Right cardiac atrium (tissue), 5 donors: Measurements from ENCODE around the gene FBXL2. TPM values are rescaled to one million over a fixed set of nuclear protein-coding genes. Genes with fewer than 3 reads are reported as not detected.

Source experiments
- ATAC-seq, 2 donors: fragments of 200-7000 bp; cut with Tn5 transposase; one replicate each; pipeline versions ENCODE4 v1.8.0 to v1.9.1; 2020; ENCODE audit warnings: moderate library complexity in 2 of 2, mild to moderate bottlenecking in 1 of 2
- DNase-seq, 3 donors: peaks; one replicate each; pipeline ENCODE4 v3.0.0-alpha.2; 2020
- H3K27ac ChIP-seq: one replicate; pipeline ENCODE4 v1.5.1; 2013; ENCODE audit warnings: mild to moderate bottlenecking, low read length, control low read depth, moderate library complexity
- H3K27me3 ChIP-seq: one replicate; pipeline ENCODE4 v1.6.1; 2013; ENCODE audit not compliant: control insufficient read depth, insufficient read depth
- H3K4me1 ChIP-seq: one replicate; pipeline ENCODE4 v1.6.1; 2013; ENCODE audit warnings: low read length; ENCODE audit not compliant: control insufficient read depth, insufficient read depth
- H3K4me3 ChIP-seq: one replicate; pipeline ENCODE4 v1.5.1; 2013; ENCODE audit warnings: low read length, control low read depth
- H3K9me3 ChIP-seq: one replicate; pipeline ENCODE4 v1.6.1; 2013; ENCODE audit warnings: low read length; ENCODE audit not compliant: control insufficient read depth
- WGBS: extraction: QIAGEN DNeasy Blood & Tissue Kit; methylation state at CpG from one replicate; pipeline ENCODE4 v1.1.7; 2013; 5-methylcytosine and 5-hydroxymethylcytosine counted together
- intact Hi-C, 4 donors: fragments of 100-400 bp; cut with DNase I; formaldehyde crosslinking; loops; one replicate each; pipeline versions ENCODE4 v1.11.0 to v1.14.0; 2022 to 2023
- polyA plus RNA-seq: library from polyadenylated mRNA; stranded (reverse); fragments of 200-250 nt; gene quantifications from one replicate; pipeline ENCODE4 v1.2.3, GENCODE V29; 2013
- total RNA-seq, 4 donors: library from RNA; stranded (reverse); fragmentation: NEBNext Ultra II Directional; extraction: Animal tissue kit (Norgen Biotek cat#: 25700); gene quantifications; one replicate each; pipeline ENCODE4 v1.2.1, GENCODE V29; 2021
- donor health status: healthy with polysubstance abuse.
- donor health status: DM: no; HTN: yes; CAD: no.
- donor health status: DM: no; HTN: no; CAD: no.
- donor health status: DM: no; HTN: yes; CAD: no; lungs with severe emphysema.
- donor health status: DM: yes; HTN: yes; CAD: no.

FBXL2 gene
- total and polyA plus RNA-seq, 5 donors: 2.0 to 4.9 (median 3.8) TPM

GRCh38 chr3:33363113-33363800 is 86.0 kb downstream of the FBXL2 start:
- intact Hi-C loops: no loop called here
- 88% methylated on average over 3 of the region's 3 CpGs for whole genome bisulfite sequencing
- DNase-seq: no peak
- Histone ChIP-seq H3K27me3 (no peaks in the 10 kb centered on the region), H3K4me3 (no peak overlapping the region), H3K9me3 (no peaks in the 10 kb centered on the region), H3K4me1 (peaks cover 2% of the 10 kb centered on the region), H3K27ac (no peak overlapping the region)
- no peak for ATAC-seq

- intact Hi-C loops: no loop called here
- ATAC-seq (no peak), DNase-seq (no peak)
- Histone ChIP-seq H3K27ac (no peak overlapping the region), H3K4me1 (peaks cover 2% of the 10 kb centered on the region), H3K9me3 (no peaks in the 10 kb centered on the region), H3K27me3 (no peaks in the 10 kb centered on the region), H3K4me3 (no peak overlapping the region)
Measured at GRCh38 chr3:33364060-33364459, 86.8 kb downstream of the FBXL2 start.

DNA sequence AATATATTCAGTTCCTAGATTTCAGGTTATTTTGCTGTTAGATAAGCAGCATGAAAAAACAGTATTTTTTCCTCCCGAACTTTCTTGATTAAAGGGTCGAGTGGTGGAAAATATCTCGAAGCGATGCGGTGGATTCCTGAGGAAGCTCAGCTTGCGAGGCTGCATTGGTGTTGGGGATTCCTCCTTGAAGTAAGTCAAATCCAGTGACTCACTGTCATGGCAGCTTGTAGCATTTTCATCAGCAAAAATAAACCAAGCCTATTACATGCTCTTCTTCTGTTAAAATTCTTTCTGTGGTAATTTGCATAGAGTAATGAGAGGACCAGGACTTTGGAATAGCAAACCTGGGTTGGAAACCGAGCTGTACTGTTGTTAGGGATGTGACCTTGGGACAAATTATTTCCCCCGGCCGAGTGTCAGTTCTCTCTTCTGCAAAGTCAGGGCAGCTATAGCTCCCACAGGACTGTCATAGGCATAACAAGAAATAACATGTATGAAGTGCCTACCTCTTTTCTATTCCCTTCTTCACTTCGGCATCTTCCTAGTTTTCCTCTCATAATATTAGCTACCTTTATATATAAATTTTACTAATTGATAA is 87.4 kb downstream of the FBXL2 start:
- Histone ChIP-seq H3K4me3 (no peak overlapping the region), H3K27ac (no peak overlapping the region), H3K4me1 (peaks cover 2% of the 10 kb centered on the region), H3K9me3 (no peaks in the 10 kb centered on the region), H3K27me3 (no peaks in the 10 kb centered on the region)
- DNase-seq: no peak
- no peak for ATAC-seq
- WGBS: 91% methylated on average over 10 of the region's 10 CpGs
- intact Hi-C loops: no loop called here

GRCh38 chr3:33372218-33373081 is 95.2 kb downstream of the FBXL2 start:
- intact Hi-C loops: loop anchor here (2.0 to 5.0 kb wide), 2 partner anchors 240 kb away; no protein-coding TSS in a partner anchor
- ATAC-seq (peak; percentile 64 to 67), DNase-seq (no peak)
- Histone ChIP-seq H3K4me1 (no peaks in the 10 kb centered on the region), H3K4me3 (no peak overlapping the region), H3K9me3 (no peaks in the 10 kb centered on the region), H3K27ac (no peak overlapping the region), H3K27me3 (no peaks in the 10 kb centered on the region)
- WGBS: 51% methylated on average over 14 of the region's 14 CpGs

DNA sequence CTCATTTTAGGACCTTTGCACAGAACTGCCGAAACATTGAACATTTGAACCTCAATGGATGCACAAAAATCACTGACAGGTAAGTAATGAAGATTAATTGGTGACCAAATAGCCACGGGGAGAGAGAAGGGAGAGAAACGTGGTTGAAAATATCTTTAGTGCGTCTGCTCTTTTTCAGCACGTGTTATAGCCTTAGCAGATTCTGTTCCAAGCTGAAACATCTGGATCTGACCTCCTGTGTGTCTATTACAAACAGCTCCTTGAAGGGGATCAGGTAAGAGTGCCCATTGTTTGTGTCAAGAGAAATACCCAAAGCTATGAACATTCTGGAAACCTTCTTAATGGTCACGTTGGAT is 95.8 kb downstream of the FBXL2 start:
- Histone ChIP-seq H3K27me3 (no peaks in the 10 kb centered on the region), H3K4me1 (no peaks in the 10 kb centered on the region), H3K9me3 (no peaks in the 10 kb centered on the region), H3K27ac (no peak overlapping the region), H3K4me3 (no peak overlapping the region)
- WGBS: 52% methylated on average over 6 of the region's 6 CpGs
- intact Hi-C loops: loop anchor here (2.0 to 5.0 kb wide), 2 partner anchors 240 to 241 kb away; no protein-coding TSS in a partner anchor
- DNase-seq: no peak
- ATAC-seq: no peak

GRCh38 chr3:33377489-33377888 is 100.2 kb downstream of the FBXL2 start:
- Histone ChIP-seq H3K9me3 (no peaks in the 10 kb centered on the region), H3K4me1 (no peaks in the 10 kb centered on the region), H3K27me3 (no peaks in the 10 kb centered on the region), H3K27ac (no peak overlapping the region), H3K4me3 (no peak overlapping the region)
- 85% methylated on average over 3 of the region's 3 CpGs for WGBS
- ATAC-seq (peak in 1 of 2 donors; percentile 25), DNase-seq (no peak)
- intact Hi-C loops: no loop called here

- no peak for DNase-seq
- Histone ChIP-seq H3K4me3 (no peak overlapping the region), H3K27ac (no peak overlapping the region), H3K9me3 (no peaks in the 10 kb centered on the region), H3K27me3 (no peaks in the 10 kb centered on the region), H3K4me1 (no peaks in the 10 kb centered on the region)
- ATAC-seq: peak in 1 of 2 donors; percentile 31
- WGBS: 95% methylated on average over 3 of the region's 3 CpGs
- intact Hi-C loops: no loop called here
Measured at GRCh38 chr3:33377931-33378330, 100.7 kb downstream of the FBXL2 start.

- Histone ChIP-seq H3K9me3 (no peaks in the 10 kb centered on the region), H3K27ac (no peak overlapping the region), H3K27me3 (no peaks in the 10 kb centered on the region), H3K4me3 (no peak overlapping the region), H3K4me1 (no peaks in the 10 kb centered on the region)
- no peak for DNase-seq
- 86% methylated on average over 3 of the region's 3 CpGs for WGBS
- intact Hi-C loops: no loop called here
- no peak for ATAC-seq
Measured at GRCh38 chr3:33380653-33381052, 103.4 kb downstream of the FBXL2 start.

DNA sequence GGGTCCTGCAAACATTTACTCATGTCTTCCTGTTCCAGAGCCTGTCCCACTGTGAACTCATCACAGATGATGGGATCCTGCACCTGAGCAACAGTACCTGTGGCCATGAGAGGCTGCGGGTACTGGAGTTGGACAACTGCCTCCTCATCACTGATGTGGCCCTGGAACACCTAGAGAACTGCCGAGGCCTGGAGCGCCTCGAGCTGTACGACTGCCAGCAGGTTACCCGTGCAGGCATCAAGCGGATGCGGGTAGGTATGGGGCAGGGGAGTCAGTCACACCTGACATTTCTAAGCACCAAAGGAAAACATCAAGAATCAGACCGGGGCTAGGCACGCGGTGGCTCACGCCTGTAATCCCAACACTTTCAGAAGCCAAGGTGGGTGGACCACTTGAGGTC is 106.7 kb downstream of the FBXL2 start:
- H3K9me3 ChIP-seq: no peaks in the 10 kb centered on the region
- H3K27ac ChIP-seq: no peak overlapping the region
- no peaks in the 10 kb centered on the region for H3K4me1 ChIP-seq
- ATAC-seq: no peak
- no peak for DNase-seq
- H3K4me3 ChIP-seq: no peak overlapping the region
- H3K27me3 ChIP-seq: no peaks in the 10 kb centered on the region
- WGBS: 97% methylated on average over 12 of the region's 12 CpGs
- intact Hi-C loops: no loop called here

DNA sequence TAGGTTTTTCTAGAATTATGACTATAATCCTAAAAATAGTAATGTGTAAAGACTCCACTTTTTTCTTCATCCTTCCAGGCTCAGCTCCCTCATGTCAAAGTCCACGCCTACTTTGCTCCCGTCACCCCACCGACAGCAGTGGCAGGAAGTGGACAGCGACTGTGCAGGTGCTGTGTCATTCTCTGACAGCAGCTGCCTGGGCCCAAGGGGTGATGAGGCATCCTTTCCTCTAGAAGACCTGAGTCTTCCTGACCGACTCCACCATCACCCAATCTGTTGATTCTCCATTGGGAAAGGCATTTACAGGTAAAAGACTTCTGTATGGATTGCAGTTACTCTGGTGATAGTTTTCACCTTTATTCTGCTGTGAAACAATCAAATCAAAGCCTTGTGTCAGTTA is 108.2 kb downstream of the FBXL2 start:
- Histone ChIP-seq H3K9me3 (no peaks in the 10 kb centered on the region), H3K27ac (no peak overlapping the region), H3K4me1 (peaks cover 1% of the 10 kb centered on the region), H3K27me3 (no peaks in the 10 kb centered on the region), H3K4me3 (no peak overlapping the region)
- DNase-seq: no peak
- intact Hi-C loops: no loop called here
- ATAC-seq: no peak
- 63% methylated on average over 5 of the region's 5 CpGs for WGBS

- H3K27ac ChIP-seq: no peak overlapping the region
- WGBS: 79% methylated on average over 1 of the region's 1 CpG
- H3K27me3 ChIP-seq: no peaks in the 10 kb centered on the region
- no peak overlapping the region for H3K4me3 ChIP-seq
- DNase-seq (no peak), ATAC-seq (no peak)
- intact Hi-C loops: no loop called here
- peaks cover 3% of the 10 kb centered on the region for H3K4me1 ChIP-seq
- H3K9me3 ChIP-seq: no peaks in the 10 kb centered on the region
Measured at GRCh38 chr3:33386631-33387030, 109.4 kb downstream of the FBXL2 start.
